NCI-H526 treated with DMSO at 0.1 percent for 48 hours (cell line): ENCODE results near the gene POU3F3.

Source experiments
- DNase-seq: peaks from one replicate; lab custom pipeline; 2025; lab: John Stamatoyannopoulos, UW

Gene POU3F3

GRCh38 chr2:104876606-104877570 lies 23.0 kb downstream of the POU3F3 start:
- no peak for DNase-seq

DNA sequence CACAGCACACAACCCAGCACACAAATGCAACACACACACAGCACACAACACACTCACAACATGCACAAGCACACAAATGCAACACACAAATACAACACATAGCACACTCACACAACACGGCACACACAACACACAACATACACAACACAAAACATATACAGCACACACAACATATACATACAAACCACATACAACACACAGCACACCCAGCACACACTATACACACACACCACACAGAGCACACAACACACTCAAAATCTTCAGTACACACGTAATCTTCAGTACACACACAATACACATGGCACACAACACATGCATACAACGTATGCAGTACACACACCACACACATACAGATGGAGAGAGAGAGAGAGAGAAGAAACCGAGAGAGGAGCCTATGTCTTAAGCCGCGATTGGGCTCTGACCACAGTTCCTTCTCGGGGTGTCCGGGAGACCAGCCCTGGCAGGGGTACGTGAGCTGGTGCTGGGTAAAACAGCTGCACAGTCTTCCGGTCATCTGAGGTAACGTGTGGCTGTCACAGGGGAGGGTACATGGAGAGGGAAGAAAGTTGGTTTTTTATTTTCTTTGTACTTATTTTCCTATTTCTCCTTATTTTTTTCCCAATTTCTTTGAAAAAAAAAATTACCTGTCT lies 25.1 kb downstream of the POU3F3 start:
- no peak for DNase-seq

DNA sequence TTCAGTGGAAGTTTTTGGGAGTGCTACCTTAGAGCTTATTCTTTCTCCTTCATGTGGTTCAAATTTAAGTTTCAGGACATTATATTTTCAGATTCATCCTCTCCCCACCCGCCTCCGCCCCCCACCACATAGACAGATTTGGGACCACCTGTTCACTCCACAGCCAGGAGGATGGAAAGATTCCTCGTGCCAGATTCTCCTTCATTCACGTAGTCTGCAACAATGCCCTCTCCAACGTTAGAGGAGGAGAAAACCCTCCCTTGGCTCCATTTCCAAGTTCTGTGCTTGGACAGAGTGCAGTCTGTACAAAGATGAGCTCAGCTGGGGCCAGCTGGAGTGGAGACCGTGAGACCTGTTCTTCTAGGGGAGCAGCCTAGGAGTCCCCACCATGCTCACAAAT lies 26.2 kb downstream of the POU3F3 start:
- DNase-seq: no peak

DNA sequence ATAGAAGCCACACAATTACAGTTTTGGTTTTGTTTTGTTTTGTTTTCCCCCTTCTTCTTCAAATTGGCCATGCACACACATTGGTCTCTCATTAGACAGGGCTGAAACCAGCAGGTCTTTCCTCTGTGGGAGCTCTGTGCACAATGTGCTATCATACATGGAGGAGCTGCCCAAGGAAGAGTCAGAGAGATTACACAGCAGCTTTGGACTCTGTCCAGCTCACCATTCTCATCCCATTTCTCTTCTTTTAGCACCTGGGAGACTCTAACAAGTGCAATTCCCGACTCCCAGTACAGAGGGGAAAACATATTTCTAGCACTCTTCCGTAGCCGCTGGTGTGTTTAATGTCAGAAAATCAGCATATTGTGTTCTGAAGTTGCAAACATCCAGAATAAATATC lies 29.4 kb downstream of the POU3F3 start:
- DNase-seq: no peak

GRCh38 chr2:104885119-104885782 lies 31.3 kb downstream of the POU3F3 start:
- no peak for DNase-seq

- DNase-seq: no peak
Measured at GRCh38 chr2:104887676-104888075, 33.8 kb downstream of the POU3F3 start.

GRCh38 chr2:104888489-104889258 lies 34.8 kb downstream of the POU3F3 start:
- DNase-seq: no peak

DNA sequence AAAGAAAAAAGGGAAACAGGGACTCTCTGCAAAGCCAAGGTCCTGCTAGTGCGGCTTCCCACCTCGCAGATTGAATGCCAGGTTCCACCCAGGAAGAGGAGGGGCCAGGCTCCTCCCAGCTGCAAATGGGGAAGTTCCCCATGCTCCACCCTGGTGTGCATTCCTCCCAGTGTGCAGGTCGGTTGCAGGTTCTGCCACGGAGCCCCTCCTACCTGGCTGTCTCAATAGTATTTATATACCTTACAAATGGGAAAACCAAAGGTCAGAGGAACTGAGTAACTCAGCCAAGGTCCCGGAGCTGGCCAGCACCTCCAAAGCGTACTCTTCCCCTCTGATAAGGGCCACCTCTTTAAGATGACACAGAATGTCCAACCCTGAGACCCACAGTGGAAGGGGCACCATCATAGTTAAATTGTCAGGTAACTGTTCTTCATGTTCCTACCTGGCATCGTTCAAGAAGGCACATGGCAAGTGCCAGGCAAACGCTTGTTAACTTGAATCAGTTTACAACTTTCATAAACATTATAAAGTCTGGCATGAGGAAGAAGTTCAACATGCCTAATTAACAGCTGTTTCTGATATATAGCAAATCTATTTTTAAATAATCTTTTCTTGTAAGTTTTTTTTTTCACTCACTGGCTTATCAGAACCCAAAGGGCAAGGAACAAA lies 35.5 kb downstream of the POU3F3 start:
- DNase-seq: no peak

GRCh38 chr2:104889960-104890684 lies 36.2 kb downstream of the POU3F3 start:
- no peak for DNase-seq

GRCh38 chr2:104890685-104891069 lies 36.8 kb downstream of the POU3F3 start:
- no peak for DNase-seq

DNA sequence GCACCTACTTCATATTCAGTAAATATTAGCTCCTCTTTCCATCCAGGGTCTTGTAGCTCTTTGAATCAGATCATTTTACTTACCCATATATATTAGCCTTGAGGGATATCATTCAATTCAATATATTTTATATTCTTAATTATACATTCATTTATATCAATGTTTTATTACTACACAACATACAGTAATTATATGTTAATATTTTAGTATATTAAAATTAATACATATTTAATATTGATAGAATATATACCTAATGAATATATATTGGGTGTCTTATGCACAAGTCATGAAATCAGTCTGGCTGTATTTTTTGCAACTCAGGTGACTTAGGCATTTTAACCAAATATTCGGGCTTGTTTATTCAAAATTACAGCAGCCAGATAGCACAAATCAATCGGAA lies 37.2 kb downstream of the POU3F3 start:
- no peak for DNase-seq

DNA sequence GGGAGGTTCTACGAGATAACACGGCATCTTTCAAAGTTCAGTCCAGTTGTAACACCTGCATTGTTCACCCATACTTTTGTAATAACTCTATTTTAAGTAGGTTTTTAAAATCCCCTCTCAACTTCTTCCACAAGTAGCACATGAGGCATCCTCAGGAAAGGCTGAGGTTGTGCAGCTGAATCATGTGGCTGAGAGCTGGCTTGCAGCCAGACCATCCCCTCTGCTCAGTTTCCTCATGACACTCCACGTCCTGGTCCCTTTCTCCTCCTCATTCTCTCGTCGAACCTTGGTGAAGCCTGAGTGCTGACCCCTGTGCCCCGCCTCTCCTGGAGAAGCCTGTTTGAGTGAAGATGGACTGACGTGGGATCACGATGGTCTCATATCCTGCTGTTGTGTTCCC lies 42.5 kb downstream of the POU3F3 start:
- DNase-seq: no peak

GRCh38 chr2:104897515-104898184 lies 43.7 kb downstream of the POU3F3 start:
- DNase-seq: no peak

- no peak for DNase-seq
Measured at GRCh38 chr2:104900608-104901007, 46.7 kb downstream of the POU3F3 start.

DNA sequence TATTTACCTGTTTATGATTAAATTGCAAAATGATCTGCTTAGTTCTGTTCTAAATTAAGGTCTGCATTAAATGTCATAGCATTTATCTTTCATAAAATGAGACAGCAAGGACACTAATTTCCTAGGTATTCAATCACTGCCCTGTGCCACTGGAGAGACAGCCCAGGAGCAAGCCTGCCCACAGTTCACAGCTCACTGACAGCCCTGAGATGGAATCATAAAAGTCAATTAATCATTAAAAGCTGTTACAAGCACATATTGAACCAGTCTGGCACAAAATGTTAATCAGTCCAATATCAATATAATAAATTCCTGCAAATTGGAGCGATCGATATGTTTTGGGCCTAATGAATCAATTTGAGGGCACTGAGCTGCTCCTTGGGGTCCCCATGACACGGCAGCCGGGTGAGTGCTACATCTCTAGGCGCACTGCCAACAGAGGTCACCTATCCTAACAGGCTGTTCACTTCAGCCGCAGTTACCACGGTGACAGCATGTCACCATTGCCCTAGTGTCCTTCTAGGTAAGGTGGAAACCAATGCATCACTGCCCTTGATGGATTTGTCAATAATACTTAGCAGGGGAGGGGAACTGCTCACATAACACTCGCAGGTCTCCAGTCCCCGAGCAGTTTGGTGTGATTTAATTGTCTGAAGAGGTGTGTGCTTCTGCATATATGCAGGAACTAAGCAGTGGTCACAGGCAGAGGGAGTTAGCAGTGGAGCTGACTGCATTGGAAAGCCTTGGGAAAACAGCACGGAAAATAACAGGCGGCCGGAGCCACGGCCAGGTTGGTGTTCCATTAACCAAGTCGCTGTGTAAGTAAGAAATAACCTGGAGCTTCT lies 47.3 kb downstream of the POU3F3 start:
- DNase-seq: no peak

DNA sequence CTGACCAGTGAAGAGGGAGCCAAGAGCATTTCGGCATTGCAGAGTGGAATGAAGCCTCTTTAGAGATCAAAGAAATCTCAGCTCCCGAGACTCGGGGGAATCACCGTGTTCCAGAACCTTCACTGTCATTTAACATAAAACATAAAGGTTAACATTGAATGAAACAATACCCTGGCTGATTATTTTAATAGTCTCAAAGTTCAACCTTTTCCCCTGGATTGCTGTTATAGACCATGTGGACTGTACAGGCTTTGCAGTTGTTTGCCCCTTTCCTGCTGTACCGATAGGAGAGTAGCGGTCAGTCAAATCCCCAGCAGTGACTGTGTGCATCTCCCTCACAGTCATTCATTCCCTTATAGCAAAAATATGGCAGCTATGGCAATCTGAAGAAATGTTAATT lies 48.4 kb downstream of the POU3F3 start:
- DNase-seq: no peak
